ENCODE data around the gene P3H2. TPM values are rescaled to one million over a fixed set of nuclear protein-coding genes. Genes with fewer than 3 reads are reported as not detected.

Gene P3H2
- total and polyA plus RNA-seq, 2 donors (not counting 1 experiment from before 2014, with no cell fraction given), result not detected

DNA sequence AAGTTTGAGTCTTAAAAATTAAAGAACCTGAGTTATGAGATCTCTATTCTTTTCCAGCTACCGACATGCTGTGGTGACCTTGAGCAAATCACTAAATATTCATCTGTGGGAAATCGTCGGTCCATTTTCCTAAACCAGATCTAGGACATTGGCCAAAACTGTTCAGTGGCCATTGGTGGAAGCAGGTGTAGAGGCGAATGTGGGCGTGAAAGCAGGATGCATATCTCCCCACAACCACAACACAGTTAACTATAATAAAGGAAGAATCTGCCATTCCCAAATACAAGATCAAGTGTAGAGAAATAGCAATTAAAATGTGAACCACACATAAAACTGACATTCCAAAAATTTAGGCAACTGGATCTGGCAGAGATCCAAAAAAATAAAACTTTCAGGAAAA, 129.9 kb downstream of the P3H2 start:
- Mint-ChIP-seq H3K27me3 (peaks cover 5% of the 10 kb centered on the region), H3K4me1 (no peaks in the 10 kb centered on the region), H3K9me3 (ENCODE audit: insufficient read depth) (no peaks in the 10 kb centered on the region), H3K27ac (no peak overlapping the region), H3K4me3 (no peak overlapping the region)
- ChIA-PET CTCF (interaction anchor here (0.6 kb wide), 1 partner anchor 896 kb away, joined by 3 read pairs; no protein-coding TSS in a partner anchor), POLR2A (no interaction called here)
- no peaks in the 10 kb centered on the region for H3K4me1 ChIP-seq (ENCODE audit: control insufficient read depth in 2 of 2, insufficient read depth in 2 of 2, low read length in 2 of 2)
- 100% methylated on average over 1 of the region's 5 CpGs for WGBS (ENCODE audit: insufficient coverage)
- DNase-seq (no peak), ATAC-seq (ENCODE audit: low read depth) (no peak)
- intact Hi-C loops (cut with micrococcal nuclease), result no loop called here
- no peaks in the 10 kb centered on the region for H3K36me3 ChIP-seq (replicated peaks in 1 of 2; ENCODE audit: control extremely low read depth in 1 of 2, control insufficient read depth in 1 of 2, extremely low read depth in 1 of 2, insufficient read depth in 2 of 2, low read length in 1 of 2)
- H3K79me2 ChIP-seq (ENCODE audit: control insufficient read depth, insufficient read depth, low read length), result no peaks in the 10 kb centered on the region
- TF ChIP-seq CTCF (IDR thresholded peaks at IDR 0.05) (no peak), EZH2 (IDR thresholded peaks at IDR 0.05; ENCODE audit: borderline replicate concordance, insufficient read depth, low read depth, low read length, poor library complexity, severe bottlenecking) (no peak)
- no peaks in the 10 kb centered on the region for H3K9me3 ChIP-seq (ENCODE audit: control extremely low read depth in 1 of 3, control insufficient read depth in 2 of 3, insufficient read depth in 1 of 3, low read length in 2 of 3)
- no peak overlapping the region for H3K27ac ChIP-seq (ENCODE audit: low read length in 2 of 2)
- no peaks in the 10 kb centered on the region for H3K27me3 ChIP-seq (replicated peaks in 1 of 4; ENCODE audit: control extremely low read depth in 1 of 4, control insufficient read depth in 3 of 4, insufficient read depth in 4 of 4, low read length in 3 of 4)
- H3K4me3 ChIP-seq (ENCODE audit: control extremely low read depth in 1 of 5, extremely low read depth in 1 of 5, insufficient read depth in 1 of 5, low read depth in 2 of 5, low read length in 4 of 5), result no peak overlapping the region
- H2AFZ ChIP-seq (ENCODE audit: insufficient read depth, low read depth, low read length, poor library complexity, severe bottlenecking), result no peak overlapping the region
- no peak overlapping the region for H3K9ac ChIP-seq (ENCODE audit: low read length)
- no peaks in the 10 kb centered on the region for H4K20me1 ChIP-seq (ENCODE audit: control insufficient read depth, insufficient read depth, low read length, poor library complexity, severe bottlenecking)
- H3K4me2 ChIP-seq (replicated peaks; ENCODE audit: low read depth, low read length, poor library complexity, severe bottlenecking), result no peak overlapping the region

- H3K4me2 ChIP-seq (replicated peaks; ENCODE audit: low read depth, low read length, poor library complexity, severe bottlenecking), result no peak overlapping the region
- H3K27ac ChIP-seq (ENCODE audit: low read length in 2 of 2), result no peak overlapping the region
- H3K9me3 ChIP-seq (ENCODE audit: control extremely low read depth in 1 of 3, control insufficient read depth in 2 of 3, insufficient read depth in 1 of 3, low read length in 2 of 3), result no peaks in the 10 kb centered on the region
- no peaks in the 10 kb centered on the region for H3K9me3 Mint-ChIP-seq (ENCODE audit: insufficient read depth)
- H3K27ac Mint-ChIP-seq, result no peak overlapping the region
- H3K4me3 Mint-ChIP-seq, result no peak overlapping the region
- H3K27me3 Mint-ChIP-seq, result peaks cover 5% of the 10 kb centered on the region
- WGBS (ENCODE audit: insufficient coverage), result 94% methylated on average over 9 of the region's 12 CpGs
- POLR2A ChIA-PET, result no interaction called here
- no peaks in the 10 kb centered on the region for H3K4me1 Mint-ChIP-seq
- DNase-seq, result no peak
- H3K36me3 ChIP-seq (replicated peaks in 1 of 2; ENCODE audit: control extremely low read depth in 1 of 2, control insufficient read depth in 1 of 2, extremely low read depth in 1 of 2, insufficient read depth in 2 of 2, low read length in 1 of 2), result no peaks in the 10 kb centered on the region
- CTCF ChIA-PET, result no interaction called here
- intact Hi-C loops (cut with micrococcal nuclease), result no loop called here
- no peak overlapping the region for H3K4me3 ChIP-seq (ENCODE audit: control extremely low read depth in 1 of 5, extremely low read depth in 1 of 5, insufficient read depth in 1 of 5, low read depth in 2 of 5, low read length in 4 of 5)
- H3K79me2 ChIP-seq (ENCODE audit: control insufficient read depth, insufficient read depth, low read length), result no peaks in the 10 kb centered on the region
- H3K4me1 ChIP-seq (ENCODE audit: control insufficient read depth in 2 of 2, insufficient read depth in 2 of 2, low read length in 2 of 2), result no peaks in the 10 kb centered on the region
- no peaks in the 10 kb centered on the region for H4K20me1 ChIP-seq (ENCODE audit: control insufficient read depth, insufficient read depth, low read length, poor library complexity, severe bottlenecking)
- H2AFZ ChIP-seq (ENCODE audit: insufficient read depth, low read depth, low read length, poor library complexity, severe bottlenecking), result no peak overlapping the region
- no peaks in the 10 kb centered on the region for H3K27me3 ChIP-seq (replicated peaks in 1 of 4; ENCODE audit: control extremely low read depth in 1 of 4, control insufficient read depth in 3 of 4, insufficient read depth in 4 of 4, low read length in 3 of 4)
- ATAC-seq (ENCODE audit: low read depth), result no peak
- H3K9ac ChIP-seq (ENCODE audit: low read length), result no peak overlapping the region
- TF ChIP-seq EZH2 (IDR thresholded peaks at IDR 0.05; ENCODE audit: borderline replicate concordance, insufficient read depth, low read depth, low read length, poor library complexity, severe bottlenecking), result no peak
- no peak for TF ChIP-seq CTCF (IDR thresholded peaks at IDR 0.05)
Measured at GRCh38 chr3:189988854-189989253, 131.8 kb downstream of the P3H2 start.

All from B cell (primary cell).